HG02571 (cell line): ENCODE data around the gene LSAMP.

Source experiments
- ATAC-seq: cut with Tn5 transposase; IDR thresholded peaks from one replicate; pipeline ENCODE4 v1.9.1; 2021; ENCODE audit warnings: mild to moderate bottlenecking, moderate library complexity; ENCODE audit not compliant: unreplicated experiment

Gene LSAMP

GRCh38 chr3:116179091-116179490 is 266.2 kb downstream of the LSAMP start:
- no peak for ATAC-seq

GRCh38 chr3:116176974-116177555 is 268.2 kb downstream of the LSAMP start:
- ATAC-seq: no peak

- no peak for ATAC-seq
These were observed 279.2 kb downstream of the LSAMP start for GRCh38 chr3:116166121-116166520.

- no peak for ATAC-seq
These were observed 279.6 kb downstream of the LSAMP start for GRCh38 chr3:116165641-116166040.

GRCh38 chr3:116165135-116165534 is 280.2 kb downstream of the LSAMP start:
- ATAC-seq: no peak

- ATAC-seq: no peak
These were observed 281.2 kb downstream of the LSAMP start for GRCh38 chr3:116164039-116164438.

GRCh38 chr3:116161575-116162525 is 283.4 kb downstream of the LSAMP start:
- no peak for ATAC-seq

- no peak for ATAC-seq
These were observed 284.7 kb downstream of the LSAMP start for GRCh38 chr3:116160594-116160993.

- no peak for ATAC-seq
These were observed 289.4 kb downstream of the LSAMP start for GRCh38 chr3:116155841-116156240.

- ATAC-seq: no peak
These were observed 290.9 kb downstream of the LSAMP start for GRCh38 chr3:116154389-116154788.

GRCh38 chr3:116153174-116153573 is 292.1 kb downstream of the LSAMP start:
- no peak for ATAC-seq

- no peak for ATAC-seq
These were observed 294.6 kb downstream of the LSAMP start for GRCh38 chr3:116150655-116151167.

- no peak for ATAC-seq
These were observed 296.1 kb downstream of the LSAMP start for GRCh38 chr3:116148881-116149851.

GRCh38 chr3:116145613-116146012 is 299.7 kb downstream of the LSAMP start:
- ATAC-seq: no peak

- ATAC-seq: no peak
These were observed 303.6 kb downstream of the LSAMP start for GRCh38 chr3:116141724-116142123.

- no peak for ATAC-seq
These were observed 305.1 kb downstream of the LSAMP start for GRCh38 chr3:116140100-116140689.

- ATAC-seq: no peak
These were observed 305.6 kb downstream of the LSAMP start for GRCh38 chr3:116139641-116140040.

GRCh38 chr3:116135457-116136085 is 309.7 kb downstream of the LSAMP start:
- ATAC-seq: no peak

GRCh38 chr3:116129187-116129946 is 315.9 kb downstream of the LSAMP start:
- no peak for ATAC-seq
